ENCODE measurements around the gene MCM10. TPM values are rescaled to one million over a fixed set of nuclear protein-coding genes. Genes with fewer than 3 reads are reported as not detected.

Gene MCM10
- total RNA-seq, 1 donor from 2014 or later: 1.5 TPM

- Mint-ChIP-seq H3K4me1 (ENCODE audit: low read depth, unreplicated experiment) (no peaks in the 10 kb centered on the region), H3K27me3 (ENCODE audit: low read depth, unreplicated experiment) (no peaks in the 10 kb centered on the region), H3K9me3 (ENCODE audit: unreplicated experiment) (peaks cover 2% of the 10 kb centered on the region), H3K27ac (ENCODE audit: unreplicated experiment) (no peak overlapping the region), H3K36me3 (ENCODE audit: low read depth, unreplicated experiment) (no peaks in the 10 kb centered on the region), H3K4me3 (ENCODE audit: unreplicated experiment) (no peak overlapping the region)
- H3K4me2 ChIP-seq (ENCODE audit: low read length): no peak overlapping the region
- FAIRE-seq (no peak), DNase-seq (ENCODE audit: low read depth) (no peak)
- no peak overlapping the region for H3K4me3 ChIP-seq (ENCODE audit: insufficient read depth, low read depth, low read length)
- H2AFZ ChIP-seq (ENCODE audit: low read depth, low read length): no peak overlapping the region
- H3K9me3 ChIP-seq (ENCODE audit: insufficient read depth, low read depth, low read length): no peaks in the 10 kb centered on the region
- H3K27me3 ChIP-seq (ENCODE audit: insufficient read depth, low read length): no peaks in the 10 kb centered on the region
- TF ChIP-seq CTCF (IDR thresholded peaks at IDR 0.05; ENCODE audit: insufficient read depth, low read depth, low read length) (no peak), EZH2 (IDR thresholded peaks at IDR 0.05; ENCODE audit: insufficient read depth, low read length) (no peak)
- no peaks in the 10 kb centered on the region for H4K20me1 ChIP-seq (ENCODE audit: insufficient read depth, low read length)
- H3K9ac ChIP-seq (ENCODE audit: low read length): no peak overlapping the region
- no peak overlapping the region for H3K27ac ChIP-seq (ENCODE audit: low read depth, low read length)
- H3K79me2 ChIP-seq (ENCODE audit: insufficient read depth, low read length): no peaks in the 10 kb centered on the region
- no peaks in the 10 kb centered on the region for H3K4me1 ChIP-seq (ENCODE audit: insufficient read depth, low read length)
- no peaks in the 10 kb centered on the region for H3K36me3 ChIP-seq (ENCODE audit: insufficient read depth, low read length)
Measured at GRCh38 chr10:13247246-13247645, 85.9 kb downstream of the MCM10 start.

GRCh38 chr10:13247784-13248183, 86.4 kb downstream of the MCM10 start:
- Histone ChIP-seq H3K4me1 (ENCODE audit: insufficient read depth, low read length) (no peaks in the 10 kb centered on the region), H3K9me3 (ENCODE audit: insufficient read depth, low read depth, low read length) (no peaks in the 10 kb centered on the region), H2AFZ (ENCODE audit: low read depth, low read length) (no peak overlapping the region), H4K20me1 (ENCODE audit: insufficient read depth, low read length) (no peaks in the 10 kb centered on the region), H3K4me3 (ENCODE audit: insufficient read depth, low read depth, low read length) (no peak overlapping the region), H3K27ac (ENCODE audit: low read depth, low read length) (no peak overlapping the region), H3K27me3 (ENCODE audit: insufficient read depth, low read length) (no peaks in the 10 kb centered on the region), H3K36me3 (ENCODE audit: insufficient read depth, low read length) (no peaks in the 10 kb centered on the region), H3K79me2 (ENCODE audit: insufficient read depth, low read length) (no peaks in the 10 kb centered on the region), H3K4me2 (ENCODE audit: low read length) (no peak overlapping the region), H3K9ac (ENCODE audit: low read length) (no peak overlapping the region)
- no peaks in the 10 kb centered on the region for H3K27me3 Mint-ChIP-seq (ENCODE audit: low read depth, unreplicated experiment)
- H3K4me3 Mint-ChIP-seq (ENCODE audit: unreplicated experiment): no peak overlapping the region
- DNase-seq (ENCODE audit: low read depth): no peak
- no peak for FAIRE-seq
- peaks cover 2% of the 10 kb centered on the region for H3K9me3 Mint-ChIP-seq (ENCODE audit: unreplicated experiment)
- no peak overlapping the region for H3K27ac Mint-ChIP-seq (ENCODE audit: unreplicated experiment)
- TF ChIP-seq EZH2 (IDR thresholded peaks at IDR 0.05; ENCODE audit: insufficient read depth, low read length): no peak
- H3K36me3 Mint-ChIP-seq (ENCODE audit: low read depth, unreplicated experiment): no peaks in the 10 kb centered on the region
- H3K4me1 Mint-ChIP-seq (ENCODE audit: low read depth, unreplicated experiment): no peaks in the 10 kb centered on the region

GRCh38 chr10:13253726-13254125, 92.4 kb downstream of the MCM10 start:
- H3K27me3 ChIP-seq (ENCODE audit: insufficient read depth, low read length): peaks cover 7% of the 10 kb centered on the region
- FAIRE-seq (no peak), DNase-seq (ENCODE audit: low read depth) (no peak)
- H2AFZ ChIP-seq (ENCODE audit: low read depth, low read length): no peak overlapping the region
- no peaks in the 10 kb centered on the region for H3K36me3 Mint-ChIP-seq (ENCODE audit: low read depth, unreplicated experiment)
- no peaks in the 10 kb centered on the region for H3K36me3 ChIP-seq (ENCODE audit: insufficient read depth, low read length)
- no peak overlapping the region for H3K27ac Mint-ChIP-seq (ENCODE audit: unreplicated experiment)
- H3K4me1 Mint-ChIP-seq (ENCODE audit: low read depth, unreplicated experiment): no peaks in the 10 kb centered on the region
- no peak overlapping the region for H3K9ac ChIP-seq (ENCODE audit: low read length)
- H3K4me3 Mint-ChIP-seq (ENCODE audit: unreplicated experiment): no peak overlapping the region
- no peak overlapping the region for H3K27ac ChIP-seq (ENCODE audit: low read depth, low read length)
- H3K79me2 ChIP-seq (ENCODE audit: insufficient read depth, low read length): no peaks in the 10 kb centered on the region
- H4K20me1 ChIP-seq (ENCODE audit: insufficient read depth, low read length): no peaks in the 10 kb centered on the region
- no peak overlapping the region for H3K4me2 ChIP-seq (ENCODE audit: low read length)
- no peak for TF ChIP-seq CTCF (IDR thresholded peaks at IDR 0.05; ENCODE audit: insufficient read depth, low read depth, low read length)
- no peak for TF ChIP-seq EZH2 (IDR thresholded peaks at IDR 0.05; ENCODE audit: insufficient read depth, low read length)
- no peaks in the 10 kb centered on the region for H3K4me1 ChIP-seq (ENCODE audit: insufficient read depth, low read length)
- H3K27me3 Mint-ChIP-seq (ENCODE audit: low read depth, unreplicated experiment): no peaks in the 10 kb centered on the region
- peaks cover 3% of the 10 kb centered on the region for H3K9me3 Mint-ChIP-seq (ENCODE audit: unreplicated experiment)
- H3K9me3 ChIP-seq (ENCODE audit: insufficient read depth, low read depth, low read length): no peaks in the 10 kb centered on the region
- H3K4me3 ChIP-seq (ENCODE audit: insufficient read depth, low read depth, low read length): no peak overlapping the region
